NOMO-1 (cell line): ENCODE data around the gene STX16.
"Not testable (repeated sequence)": the region's sequence is repeated elsewhere in the genome, so short reads cannot be mapped to it uniquely, and the experiment has no call there.

Experiments used
- DNase-seq, 2 experiments: peaks; one replicate each; lab custom pipeline; 2025; ENCODE audit not compliant: unreplicated experiment in 2 of 2; lab: John Stamatoyannopoulos, UW

The STX16 gene

DNA sequence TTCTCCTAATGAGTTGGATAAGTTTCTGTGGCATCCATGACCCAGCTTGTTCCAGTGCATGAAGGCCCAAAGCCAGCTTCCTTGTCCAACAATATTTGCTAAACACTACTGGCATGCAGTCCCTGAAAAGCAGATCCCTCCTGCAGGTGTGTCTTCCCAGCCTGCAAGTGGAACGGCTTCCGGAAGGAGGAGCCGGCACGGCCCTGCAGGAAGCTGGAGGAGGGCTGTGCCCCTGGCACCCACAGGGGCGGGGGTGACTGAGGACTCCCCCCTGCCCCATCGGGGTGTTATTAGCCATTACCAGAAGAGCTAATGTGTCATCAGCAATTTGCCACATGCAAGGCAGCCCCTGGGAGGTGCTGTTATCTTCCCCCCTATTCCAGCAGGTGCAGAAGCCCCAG, 68.9 kb downstream of the STX16 start:
- no peak for DNase-seq

DNA sequence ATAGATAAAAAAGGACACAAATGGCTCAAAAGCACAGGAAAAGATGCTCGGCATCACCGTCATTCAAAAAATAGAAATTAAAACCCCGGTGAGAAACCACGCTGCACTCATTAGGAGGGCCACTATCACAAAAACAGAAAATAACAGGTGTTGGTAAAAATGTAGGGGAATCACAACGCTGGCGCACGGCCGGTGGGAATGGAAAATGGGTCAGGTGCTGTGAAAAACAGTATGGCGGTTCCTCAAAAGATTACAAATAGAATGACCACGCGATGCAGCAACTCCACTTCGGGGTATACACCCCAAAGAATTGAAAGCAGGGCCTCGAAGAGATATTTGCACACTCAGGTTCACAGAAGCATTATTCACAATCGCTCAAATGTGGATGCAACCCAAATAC, 69.8 kb downstream of the STX16 start:
- DNase-seq: no peak

DNA sequence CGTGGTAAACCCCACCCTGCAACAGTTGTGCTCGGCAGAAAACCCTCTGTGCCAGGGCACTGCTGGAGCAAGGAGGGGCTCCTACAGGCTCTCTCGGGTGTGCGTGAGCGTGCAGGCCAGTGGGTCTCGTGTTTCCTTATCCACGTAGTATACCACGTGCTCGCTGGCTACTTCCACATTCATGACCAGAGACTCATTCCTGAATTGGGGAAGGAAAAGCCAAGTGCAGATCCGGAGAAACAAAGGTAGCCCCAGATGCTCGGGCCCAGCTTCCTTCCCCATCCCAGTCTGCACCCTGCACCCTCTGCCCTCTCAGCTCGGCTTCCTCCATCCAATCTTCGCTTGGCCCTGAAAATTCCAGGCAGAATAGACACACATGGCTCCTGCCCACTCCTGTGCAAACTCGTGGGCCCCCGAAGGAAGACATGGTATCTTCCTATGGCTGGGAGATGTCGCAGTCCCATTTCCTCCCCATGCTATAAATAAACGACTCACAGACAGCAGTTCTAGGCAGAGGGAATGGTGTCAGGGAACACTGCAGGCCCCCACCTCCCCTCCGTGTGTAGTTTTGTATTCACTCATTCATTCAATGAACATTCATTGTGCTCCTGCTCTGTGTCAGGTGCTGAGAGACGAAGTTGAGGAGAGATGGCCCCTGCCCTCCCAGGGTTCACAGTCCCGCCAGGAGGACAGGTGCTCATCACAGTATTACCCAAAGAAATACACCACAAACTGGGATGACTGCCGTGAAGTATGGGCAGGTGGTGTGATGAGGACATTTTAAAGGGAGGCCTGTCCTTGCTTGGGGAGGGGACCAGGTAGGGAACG, 71.1 kb downstream of the STX16 start:
- no peak for DNase-seq

DNA sequence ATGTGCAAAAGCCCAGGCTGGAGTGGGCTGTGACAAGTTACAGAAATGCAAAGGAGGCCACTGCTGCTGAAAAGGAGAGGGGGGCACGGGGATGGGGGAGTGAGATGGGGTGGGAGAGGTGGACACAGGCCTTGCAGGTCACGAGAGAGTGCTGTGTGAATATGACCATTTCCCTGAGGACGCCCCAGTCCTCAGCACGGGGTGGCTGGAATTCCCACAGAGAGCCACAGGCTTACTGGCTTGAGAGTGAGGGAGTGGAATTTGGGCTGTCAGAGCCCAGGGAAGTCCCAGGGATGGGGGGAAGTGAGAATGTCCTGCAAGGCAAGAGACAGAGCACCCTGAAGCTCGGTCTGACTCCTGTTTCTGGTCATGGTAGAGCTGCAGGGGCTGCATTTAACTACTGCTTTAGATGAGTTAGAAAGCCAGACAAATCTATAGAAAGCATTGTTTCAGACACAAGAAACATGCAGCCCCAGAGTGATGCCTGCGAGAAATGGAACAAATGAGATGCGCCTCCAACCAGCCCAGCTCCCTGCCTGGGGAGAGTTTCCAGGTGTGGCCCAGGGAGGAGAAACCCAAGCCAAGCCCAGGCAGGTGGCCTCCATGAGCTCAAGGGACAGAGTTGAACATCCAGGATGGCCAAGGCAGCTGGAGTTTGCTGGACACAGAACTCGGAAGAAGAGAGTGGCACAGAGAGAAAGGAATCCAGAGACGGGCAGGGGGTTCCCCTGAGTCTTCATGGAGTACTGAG, 72.0 kb downstream of the STX16 start:
- no peak for DNase-seq

DNA sequence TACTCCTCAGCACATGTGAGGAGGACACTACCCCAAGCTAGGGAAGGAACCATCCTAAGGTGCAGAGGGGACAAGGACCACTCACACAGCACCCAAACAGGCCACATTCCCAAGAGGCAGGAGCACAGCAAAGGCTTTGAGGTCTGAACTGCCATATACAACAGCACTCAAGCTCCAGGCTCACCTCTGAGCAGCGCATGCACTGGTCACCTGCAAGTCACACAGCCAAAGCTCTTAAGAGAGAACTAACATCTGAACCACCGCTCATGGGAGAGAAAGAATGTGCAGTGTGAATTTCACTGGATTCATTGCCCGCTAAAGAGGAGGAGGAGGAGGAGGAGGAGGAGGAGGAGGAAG, 72.5 kb downstream of the STX16 start:
- no peak for DNase-seq

DNA sequence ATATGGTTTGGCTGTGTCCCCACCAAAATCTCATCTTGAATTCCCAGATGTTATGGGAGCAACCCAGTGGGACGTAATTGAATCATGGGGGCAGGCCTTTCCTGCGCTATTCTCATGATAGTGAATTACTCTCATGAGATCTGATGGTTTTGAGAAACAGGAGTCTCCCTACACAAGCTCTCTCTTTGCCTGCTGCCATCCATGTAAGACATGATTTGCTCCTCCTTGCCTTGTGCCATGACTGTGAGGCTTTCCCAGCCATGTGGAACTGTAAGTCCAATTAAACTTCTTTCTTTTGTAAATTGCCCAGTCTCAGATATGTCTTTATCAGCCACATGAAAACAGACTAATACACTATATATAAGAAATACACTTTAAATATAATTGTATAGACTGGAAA, 75.1 kb downstream of the STX16 start:
- DNase-seq: not testable (repeated sequence)
